Testis (tissue), 3 donors: ENCODE results near the gene ACTR8. TPM values are rescaled to one million over a fixed set of nuclear protein-coding genes. Genes with fewer than 3 reads are reported as not detected.

Experiments
- DNase-seq: peaks from one replicate; pipeline ENCODE4 v3.0.0-alpha.2; 2019
- H3K27ac ChIP-seq, 2 donors: fragments of 200-600 bp; sonication (generic); one replicate each; pipeline ENCODE4 v1.5.1; 2019
- H3K27me3 ChIP-seq: fragments of 200-600 bp; sonication (generic); one replicate; pipeline ENCODE4 v1.5.1; 2019
- H3K36me3 ChIP-seq: fragments of 200-600 bp; sonication (generic); one replicate; pipeline ENCODE4 v1.5.1; 2017; ENCODE audit warnings: low read depth; ENCODE audit errors: missing control alignments
- H3K4me1 ChIP-seq: fragments of 200-600 bp; sonication (generic); one replicate; pipeline ENCODE4 v1.5.1; 2019
- H3K4me3 ChIP-seq, 2 donors: fragments of 200-600 bp; sonication (generic); one replicate each; pipeline ENCODE4 v1.5.1; 2017 to 2019
- H3K9me3 ChIP-seq: fragments of 200-600 bp; sonication (generic); one replicate; pipeline ENCODE4 v1.5.1; 2017
- CTCF ChIP-seq, 3 experiments: fragments of 450-650 bp in 2 of 3; fragments of 200-600 bp in 1 of 3; sonication (generic) in 1 of 3; IDR thresholded peaks; one replicate each; pipeline ENCODE4 v1.5.1; 2016 to 2019; ENCODE audit warnings: antibody characterized with exemption in 3 of 3, mild to moderate bottlenecking in 2 of 3, moderate library complexity in 1 of 3
- POLR2A ChIP-seq: fragments of 450-650 bp; IDR thresholded peaks from one replicate; pipeline ENCODE4 v1.6.1; 2017; ENCODE audit warnings: antibody characterized with exemption, mild to moderate bottlenecking, moderate library complexity
- WGBS, 2 donors: methylation state at CpG; one replicate each; pipeline ENCODE4 v1.1.5; 2018; 5-methylcytosine and 5-hydroxymethylcytosine counted together
- intact Hi-C: fragments of 100-400 bp; cut with DNase I; formaldehyde crosslinking; loops from one replicate; pipeline ENCODE4 v1.15.1; 2023; ENCODE audit warnings: low total_unique reads
- polyA plus RNA-seq: library from polyadenylated mRNA; stranded (reverse); fragments of 350-450 nt; fragmentation: Illumina TruSeq; extraction: RNeasy Lipid Tissue Mini Kit (QIAGEN cat#74804); gene quantifications from one replicate; pipeline ENCODE4 v1.2.3, GENCODE V29; 2014; ENCODE audit warnings: low read depth, low replicate concordance; ENCODE audit not compliant: insufficient read depth
- total RNA-seq, 2 donors: library from RNA; depleted of rRNA; stranded (reverse); fragments of >200 nt; gene quantifications; one replicate each; pipeline ENCODE4 v1.2.3, GENCODE V29; 2016

ACTR8 gene
- total and polyA plus RNA-seq, 3 donors from 2014 or later: 47.0 to 60.1 (median 56.4) TPM

DNA sequence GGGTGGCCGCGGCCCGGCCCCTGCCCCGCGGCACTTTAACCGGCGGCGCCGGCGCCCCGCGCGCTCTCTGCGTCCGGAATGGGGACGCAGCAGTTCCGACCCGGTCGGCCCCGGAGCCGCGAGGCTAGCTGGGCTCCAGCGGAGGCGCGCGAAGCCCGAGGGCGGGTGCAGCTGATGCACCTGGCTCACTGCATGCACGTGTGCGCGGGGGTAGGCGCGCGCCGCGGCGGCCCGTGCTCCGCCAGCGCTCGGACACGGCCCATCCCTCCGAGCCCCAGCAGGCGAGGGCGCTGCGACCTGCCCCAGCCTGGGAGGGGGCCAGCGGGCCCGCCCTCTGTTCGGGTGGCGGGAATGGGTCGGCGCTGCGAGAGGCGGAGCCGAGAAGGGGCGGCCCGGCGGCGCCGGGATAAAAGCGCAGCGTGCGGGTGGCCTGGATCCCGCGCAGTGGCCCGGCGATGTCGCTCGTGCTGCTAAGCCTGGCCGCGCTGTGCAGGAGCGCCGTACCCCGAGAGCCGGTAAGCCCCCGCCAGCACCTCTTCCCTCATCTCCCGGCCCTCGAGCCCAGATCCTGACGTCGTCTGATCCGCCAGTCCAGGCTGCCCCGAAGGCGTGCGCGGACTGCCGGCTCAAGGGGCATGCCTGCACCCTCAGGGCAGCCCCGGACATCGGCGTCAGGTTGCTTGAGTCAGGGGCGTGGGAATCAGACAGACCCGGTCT, 35.7 kb downstream of the ACTR8 start, which contains the start of the genes CHDH and IL17RB:
TSS of gene CHDH (minus strand) at position 286 of the 717 bp plus-strand sequence. CDS start 22,411 bp downstream, outside the sequence.
TSS of gene IL17RB (plus strand) at position 435 of the 717 bp plus-strand sequence. CDS start at position 456, 21 bp downstream.
- intact Hi-C loops: no loop called here
- peak; percentile 77 for DNase-seq

GRCh38 chr3:53845881-53846133, 36.1 kb downstream of the ACTR8 start:
- H3K9me3 ChIP-seq: no peaks in the 10 kb centered on the region
- H3K27ac ChIP-seq: peak overlapping the region; percentile 76 to 77
- peak overlapping the region; percentile 61 to 63 for H3K4me3 ChIP-seq
- no peaks in the 10 kb centered on the region for H3K36me3 ChIP-seq
- H3K4me1 ChIP-seq: peaks cover 17% of the 10 kb centered on the region
- no peak for DNase-seq
- intact Hi-C loops: no loop called here
- no peaks in the 10 kb centered on the region for H3K27me3 ChIP-seq
- TF ChIP-seq CTCF (IDR thresholded peaks at IDR 0.05) (no peak), POLR2A (no peak)
- 0 to 2% methylated on average over 1 to 16 of the region's 34 CpGs for WGBS, 2 donors

More for the DNA sequence above, 35.7 kb downstream of the ACTR8 start, which contains the start of the genes CHDH and IL17RB:
- Histone ChIP-seq H3K4me1 (peaks cover 17% of the 10 kb centered on the region), H3K27me3 (no peaks in the 10 kb centered on the region), H3K4me3 (peak within 1 kb of the TSS; percentile 61 to 63), H3K27ac (peak within 1 kb of the TSS; percentile 76 to 77), H3K9me3 (no peaks in the 10 kb centered on the region), H3K36me3 (no peaks in the 10 kb centered on the region)
- WGBS, 2 donors: 4 to 10% methylated on average over 7 to 30 of the region's 91 CpGs
- no peak for TF ChIP-seq POLR2A
- TF ChIP-seq CTCF (IDR thresholded peaks at IDR 0.05): no peak

GRCh38 chr3:53845103-53845880, 36.7 kb downstream of the ACTR8 start:
- intact Hi-C loops: no loop called here
- Histone ChIP-seq H3K4me3 (peak overlapping the region; percentile 61 to 63), H3K4me1 (peaks cover 17% of the 10 kb centered on the region), H3K9me3 (no peaks in the 10 kb centered on the region), H3K36me3 (no peaks in the 10 kb centered on the region), H3K27ac (peak overlapping the region; percentile 76 to 77), H3K27me3 (no peaks in the 10 kb centered on the region)
- WGBS, 2 donors: 10 to 20% methylated on average over 16 to 20 of the region's 25 CpGs
- TF ChIP-seq POLR2A (no peak), CTCF (IDR thresholded peaks at IDR 0.05) (peak in 1 of 3 experiments; percentile 9)
- DNase-seq: peak; percentile 75

- 65% methylated on average over 9 of the region's 9 CpGs for WGBS, 2 donors
- Histone ChIP-seq H3K4me3 (no peak overlapping the region), H3K27me3 (no peaks in the 10 kb centered on the region), H3K4me1 (peaks cover 17% of the 10 kb centered on the region), H3K27ac (peak overlapping the region; percentile 77 to 83), H3K36me3 (no peaks in the 10 kb centered on the region), H3K9me3 (no peaks in the 10 kb centered on the region)
- TF ChIP-seq POLR2A: no peak
- no peak for TF ChIP-seq CTCF (IDR thresholded peaks at IDR 0.05)
- no peak for DNase-seq
- intact Hi-C loops: no loop called here
These were observed 37.5 kb downstream of the ACTR8 start for GRCh38 chr3:53844262-53845102.
